HCT116 (cell line): ENCODE results near the gene BAZ1B. TPM values are rescaled to one million over a fixed set of nuclear protein-coding genes. Genes with fewer than 3 reads are reported as not detected.

Experiments
- ATAC-seq: fragments of 200-7000 bp; cut with Tn5 transposase; 2 replicates; pipeline ENCODE4 v1.9.1; 2020; ENCODE audit warnings: mild to moderate bottlenecking, moderate library complexity
- BruUV-seq: library from RNA; stranded (reverse); fragments of 400-500 nt; replicated peaks from 2 replicates; lab custom pipeline; 2021; lab: Mats Ljungman, UMichigan
- CTCF ChIA-PET: fragments of 300-600 bp; sonication (Branson Sonifier 250); formaldehyde crosslinking; loops from one replicate; lab custom pipeline; 2021; ENCODE audit warnings: antibody characterized with exemption; lab: Charles Lee
- POLR2A ChIA-PET: fragments of 300-600, 350-600 bp; sonication (Branson Sonifier 250); formaldehyde crosslinking; loops from one replicate; lab custom pipeline; 2021; ENCODE audit warnings: antibody characterized with exemption; lab: Charles Lee
- RAD21 ChIA-PET, 2 experiments: fragments of 300-600 bp; sonication (Branson Sonifier 250); formaldehyde crosslinking; loops; one replicate each; lab custom pipeline; 2023; ENCODE audit warnings: low total read pairs in 2 of 2; ENCODE audit not compliant: uncharacterized antibody in 2 of 2, unreplicated experiment in 2 of 2, low non-redundant PET in 1 of 2; lab: Charles Lee
- DNase-seq: peaks from one replicate; pipeline ENCODE4 v3.0.0-alpha.2; 2010; ENCODE audit warnings: low read depth, low spot score
- H2AFZ ChIP-seq: fragments of 200-600 bp; shearing (Covaris generic), sonication (generic); 2 replicates; pipeline ENCODE4 v1.6.1; 2017; ENCODE audit warnings: low read depth, mixed run types, mixed read lengths, antibody characterized with exemption, low read length; ENCODE audit not compliant: poor library complexity, severe bottlenecking
- H3K27ac ChIP-seq: 2 replicates; pipeline ENCODE4 v1.5.1; 2012; ENCODE audit warnings: low read depth, low read length
- H3K27me3 ChIP-seq: fragments of 200-600 bp; sonication (generic); 2 replicates; pipeline ENCODE4 v1.6.1; 2016; ENCODE audit warnings: mixed run types, low read length, mixed read lengths; ENCODE audit not compliant: insufficient read depth
- H3K36me3 ChIP-seq, 2 experiments: fragments of 200-500 bp in 1 of 2; fragments of 200-600 bp in 1 of 2; sonication (Bioruptor generic) in 1 of 2; sonication (generic) in 1 of 2; 2 replicates each; pipeline versions ENCODE4 v1.5.1 to v1.6.1; 2014 to 2016; ENCODE audit warnings: low read length in 2 of 2, inconsistent platforms in 1 of 2, mixed read lengths in 1 of 2, mixed run types in 1 of 2; ENCODE audit not compliant: insufficient read depth in 2 of 2, control insufficient read depth in 1 of 2
- H3K4me1 ChIP-seq, 2 experiments: fragments of 200-600 bp in 1 of 2; sonication (generic) in 1 of 2; 2 replicates each; pipeline versions ENCODE4 v1.5.1 to v1.6.1; 2012 to 2017; ENCODE audit warnings: low read length in 2 of 2, inconsistent platforms in 1 of 2, mild to moderate bottlenecking in 1 of 2, mixed read lengths in 1 of 2, mixed run types in 1 of 2, moderate library complexity in 1 of 2; ENCODE audit not compliant: insufficient read depth in 2 of 2, control insufficient read depth in 1 of 2
- H3K4me2 ChIP-seq: fragments of 200-600 bp; sonication (generic); 2 replicates; pipeline ENCODE4 v1.6.1; 2017; ENCODE audit warnings: mixed run types, low read length, mixed read lengths
- H3K4me3 ChIP-seq, 2 experiments: fragments of 200-600 bp in 1 of 2; sonication (generic) in 1 of 2; replicated peaks in 1 of 2; 2 replicates each; pipeline ENCODE4 v1.5.1; 2011 to 2016; ENCODE audit warnings: low read length in 2 of 2, control low read depth in 1 of 2, low read depth in 1 of 2, mild to moderate bottlenecking in 1 of 2, mixed read lengths in 1 of 2, mixed run types in 1 of 2
- H3K79me2 ChIP-seq: fragments of 200-600 bp; sonication (generic); 2 replicates; pipeline ENCODE4 v1.6.1; 2017; ENCODE audit warnings: mild to moderate bottlenecking, mixed run types, low read length, moderate library complexity, mixed read lengths; ENCODE audit not compliant: insufficient read depth
- H3K9ac ChIP-seq: fragments of 200-600 bp; sonication (generic); 2 replicates; pipeline ENCODE4 v1.6.1; 2016; ENCODE audit warnings: low read length, mixed read lengths
- H3K9me2 ChIP-seq: fragments of 200-600 bp; sonication (generic), shearing (Covaris generic); 2 replicates; pipeline ENCODE4 v1.6.1; 2017; ENCODE audit warnings: mixed run types, mild to moderate bottlenecking, moderate library complexity; ENCODE audit not compliant: insufficient read depth
- H3K9me3 ChIP-seq, 2 experiments: fragments of 200-500 bp in 1 of 2; fragments of 200-600 bp in 1 of 2; sonication (Bioruptor generic) in 1 of 2; sonication (generic) in 1 of 2; 2 replicates each; pipeline ENCODE4 v1.6.1; 2014 to 2017; ENCODE audit warnings: low read length in 2 of 2, mixed read lengths in 2 of 2, inconsistent platforms in 1 of 2, low read depth in 1 of 2, mild to moderate bottlenecking in 1 of 2, mixed run types in 1 of 2, moderate library complexity in 1 of 2; ENCODE audit not compliant: control insufficient read depth in 1 of 2, insufficient read depth in 1 of 2
- H4K20me1 ChIP-seq: fragments of 200-600 bp; sonication (generic), shearing (Covaris generic); 2 replicates; pipeline ENCODE4 v1.6.1; 2017; ENCODE audit warnings: mixed run types, mild to moderate bottlenecking, moderate library complexity; ENCODE audit not compliant: insufficient read depth
- CBX3 ChIP-seq: IDR thresholded peaks from 2 replicates; pipeline ENCODE4 v1.6.1; 2012; ENCODE audit warnings: low read depth
- CEBPB ChIP-seq: IDR thresholded peaks from 2 replicates; pipeline ENCODE4 v1.6.1; 2012; ENCODE audit warnings: low read depth
- CTCF ChIP-seq, 3 experiments: fragments of 200-600 bp in 1 of 3; sonication (generic) in 1 of 3; IDR thresholded peaks in 2 of 3; conservative IDR thresholded peaks in 1 of 3; 2 replicates each; pipeline ENCODE4 v1.5.1; 2012 to 2017; ENCODE audit warnings: low read depth in 2 of 3, low read length in 2 of 3, antibody characterized with exemption in 1 of 3, borderline replicate concordance in 1 of 3, control low read depth in 1 of 3, mild to moderate bottlenecking in 1 of 3, mixed read lengths in 1 of 3, mixed run types in 1 of 3, moderate library complexity in 1 of 3; ENCODE audit not compliant: insufficient read depth in 1 of 3
- EZH2phosphoT487 ChIP-seq: fragments of 200-600 bp; IDR thresholded peaks from 2 replicates; pipeline ENCODE4 v1.6.1; 2018; ENCODE audit warnings: antibody characterized with exemption, borderline replicate concordance
- FOSL1 ChIP-seq: IDR thresholded peaks from 2 replicates; pipeline ENCODE4 v1.6.1; 2012; ENCODE audit warnings: low read depth
- MAX ChIP-seq: IDR thresholded peaks from 2 replicates; pipeline ENCODE4 v1.6.1; 2012
- RAD21 ChIP-seq: IDR thresholded peaks from 2 replicates; pipeline ENCODE4 v1.6.1; 2012; ENCODE audit warnings: low read depth, mild to moderate bottlenecking
- intact Hi-C: fragments of 100-400 bp; cut with micrococcal nuclease; formaldehyde crosslinking; loops from 2 replicates; pipeline ENCODE4 v1.10.0; 2022
- total RNA-seq: library from RNA; stranded (reverse); gene quantifications from one replicate; pipeline ENCODE4 v1.2.1, GENCODE V29; 2021; ENCODE audit not compliant: unreplicated experiment
- TF ChIP-seq, protein P1 (sequence below): IDR thresholded peaks from 2 replicates; pipeline ENCODE4 v1.6.1; 2012

Gene BAZ1B
- total RNA-seq, 1 experiment from 2014 or later = 81.1 TPM

GRCh38 chr7:73466112-73466511 lies 56.0 kb downstream of the BAZ1B start:
- CTCF ChIA-PET = no interaction called here
- RAD21 ChIA-PET = no interaction called here

More at GRCh38 chr7:73466112-73466511, 56.0 kb downstream of the BAZ1B start:
- Histone ChIP-seq H3K4me1 (no peaks in the 10 kb centered on the region), H3K27me3 (no peaks in the 10 kb centered on the region), H4K20me1 (peaks cover 7% of the 10 kb centered on the region; the same call in 1 of the 2 replicates), H3K36me3 (peaks cover 82 to 83% of the 10 kb centered on the region in 2 experiments), H3K9me2 (no peaks in the 10 kb centered on the region), H3K4me2 (no peak overlapping the region), H3K9ac (no peak overlapping the region), H2AFZ (no peak overlapping the region), H3K27ac (no peak overlapping the region), H3K79me2 (peaks cover 90% of the 10 kb centered on the region), H3K9me3 (no peaks in the 10 kb centered on the region), H3K4me3 (no peak overlapping the region)
- no TSS peak for BruUV-seq
- POLR2A ChIA-PET = no interaction called here
- TF ChIP-seq CEBPB (no peak), CTCF (IDR thresholded peaks at IDR 0.05 in 2 of 3, conservative IDR thresholded peaks at IDR 0.05 in 1 of 3; ENCODE audit: borderline replicate concordance in 1 of 3, insufficient read depth in 1 of 3, low read depth in 2 of 3, low read length in 2 of 3) (no peak), EZH2phosphoT487 (no peak), CBX3 (no peak), MAX (no peak), FOSL1 (no peak), RAD21 (no peak)
- TF ChIP-seq, protein P1, sequence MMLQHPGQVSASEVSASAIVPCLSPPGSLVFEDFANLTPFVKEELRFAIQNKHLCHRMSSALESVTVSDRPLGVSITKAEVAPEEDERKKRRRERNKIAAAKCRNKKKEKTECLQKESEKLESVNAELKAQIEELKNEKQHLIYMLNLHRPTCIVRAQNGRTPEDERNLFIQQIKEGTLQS = no peak
- no peak for DNase-seq
- no peak for ATAC-seq
- intact Hi-C loops = no loop called here
